Right ventricle myocardium superior (tissue), 1 donor: ENCODE measurements around the gene ACTRT2. TPM values are rescaled to one million over a fixed set of nuclear protein-coding genes. Genes with fewer than 3 reads are reported as not detected.

Source experiments
- ATAC-seq: fragments of 200-7000 bp; cut with Tn5 transposase; one replicate; pipeline ENCODE4 v1.9.1; 2020; ENCODE audit warnings: mild to moderate bottlenecking; ENCODE audit not compliant: poor library complexity
- DNase-seq: peaks from one replicate; pipeline ENCODE4 v3.0.0-alpha.2; 2020
- intact Hi-C: fragments of 100-400 bp; cut with DNase I; formaldehyde crosslinking; loops from one replicate; pipeline ENCODE4 v1.11.2; 2022
- total RNA-seq: library from RNA; stranded (reverse); fragmentation: NEBNext Ultra II Directional; extraction: Animal tissue kit (Norgen Biotek cat#: 25700); gene quantifications from one replicate; pipeline ENCODE4 v1.2.1, GENCODE V29; 2021
- donor health status: DM: no; HTN: yes; CAD: no; lungs with severe emphysema.

Gene ACTRT2
- total RNA-seq, 1 donor from 2014 or later: not detected

DNA sequence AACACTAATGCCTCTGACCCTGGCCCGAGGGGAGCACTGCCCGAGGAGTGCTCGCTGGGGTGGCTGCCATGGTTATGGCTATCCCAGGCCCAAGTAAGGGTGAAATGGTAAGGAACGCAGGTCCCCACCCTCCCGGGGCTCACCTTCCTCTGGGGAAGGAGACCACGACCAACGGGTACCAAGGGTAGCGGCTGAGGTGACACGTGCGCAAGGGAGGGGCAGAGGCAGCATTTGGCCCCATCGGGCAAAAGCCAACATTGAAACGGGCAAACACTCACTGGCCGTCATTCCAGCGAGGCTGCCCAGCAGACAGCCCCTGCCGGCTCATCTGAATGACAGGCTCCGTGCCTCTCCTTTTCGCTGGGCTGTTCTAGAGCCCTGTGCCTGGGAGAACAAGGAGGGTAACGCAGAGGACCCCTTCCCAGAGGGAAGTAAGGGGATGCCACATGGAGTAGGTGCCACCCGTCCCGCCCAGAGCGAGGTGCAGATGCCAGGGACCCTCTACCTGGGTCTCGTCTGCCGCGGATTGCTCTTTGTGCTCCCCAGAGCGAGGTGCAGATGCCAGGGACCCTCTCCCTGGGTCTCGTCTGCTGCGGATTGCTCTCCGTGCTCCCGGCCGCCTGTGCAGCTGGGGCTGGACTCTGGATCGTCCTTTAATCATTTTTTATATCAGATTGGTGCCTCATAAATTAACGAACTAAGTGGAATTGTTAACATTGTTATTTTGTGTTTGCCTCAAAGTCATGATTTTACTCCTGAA lies 16.2 kb downstream of the ACTRT2 start:
- ATAC-seq: no peak
- peak; percentile 36 for DNase-seq
- intact Hi-C loops: no loop called here

DNA sequence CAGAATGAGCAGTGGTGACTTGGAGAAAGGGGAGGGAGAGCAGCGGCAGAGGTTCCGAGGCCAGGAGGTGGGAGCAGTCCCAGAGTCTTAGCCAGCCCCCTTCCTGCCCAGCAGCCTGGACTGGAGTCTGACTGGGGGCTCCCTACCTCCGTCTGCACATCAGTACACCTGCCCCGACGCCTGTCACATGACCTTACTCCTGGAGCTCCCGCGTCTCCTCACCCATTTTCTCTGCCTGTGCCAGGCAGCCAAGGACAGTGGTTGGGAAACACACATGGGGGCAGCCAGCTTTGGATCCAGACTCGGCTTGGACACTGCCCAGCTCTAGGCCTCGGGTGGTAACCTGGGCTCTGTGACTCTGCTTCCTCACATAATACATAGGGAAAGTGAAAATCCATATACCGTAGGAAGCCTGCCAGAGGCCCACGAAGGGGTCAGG lies 16.9 kb downstream of the ACTRT2 start:
- intact Hi-C loops: no loop called here
- DNase-seq: peak; percentile 29
- ATAC-seq: no peak

DNA sequence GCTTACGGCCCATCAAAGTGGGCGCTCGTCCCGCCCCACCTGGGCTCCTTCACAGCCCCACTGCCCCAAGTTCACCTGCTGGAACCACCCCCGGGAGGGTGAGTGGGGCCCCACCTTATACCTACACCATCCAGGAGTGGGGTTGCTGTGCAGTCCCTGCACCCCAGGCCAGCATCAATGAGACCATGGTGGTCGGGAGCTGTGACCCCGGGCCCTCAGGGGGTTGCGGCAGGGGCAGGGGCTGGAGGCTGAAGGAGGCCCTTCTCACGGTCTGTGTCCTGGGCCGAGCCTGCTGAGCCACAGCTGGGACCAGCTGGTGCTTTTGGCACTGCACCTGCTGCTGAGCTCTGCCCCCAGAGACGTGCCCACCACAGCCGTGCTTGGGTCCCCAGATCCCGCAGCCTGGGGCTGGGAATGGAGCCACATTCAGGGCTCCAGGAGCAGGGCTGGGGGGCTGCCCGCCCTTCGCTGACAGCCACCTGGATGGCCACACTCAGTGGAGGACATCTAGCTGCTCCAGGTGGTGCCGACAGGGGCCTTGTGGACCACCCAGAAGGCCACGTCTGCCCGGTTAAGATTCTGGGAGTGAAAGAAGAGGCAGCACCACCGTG lies 17.4 kb downstream of the ACTRT2 start:
- ATAC-seq (no peak), DNase-seq (peak; percentile 30)
- intact Hi-C loops: no loop called here

DNA sequence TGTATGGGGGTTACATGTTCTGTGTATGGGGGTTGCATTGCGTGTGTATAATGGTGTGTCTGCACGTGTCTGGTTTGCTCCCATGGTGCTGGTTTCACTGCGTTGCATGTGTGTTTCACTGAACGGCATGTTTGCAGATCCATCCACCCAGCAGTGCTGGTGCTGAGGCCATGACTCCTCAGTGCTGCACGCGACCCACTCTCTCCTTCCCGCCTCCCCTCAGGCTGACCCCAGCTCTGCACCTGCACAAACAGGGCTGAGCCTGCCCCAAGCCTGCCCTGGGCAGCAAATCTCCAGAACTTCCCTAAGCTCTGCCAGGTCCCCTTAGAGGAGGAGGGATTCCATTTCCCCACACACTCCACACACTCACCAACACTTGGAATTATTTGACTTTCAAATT lies 18.7 kb downstream of the ACTRT2 start:
- intact Hi-C loops: no loop called here
- ATAC-seq: no peak
- DNase-seq: no peak

DNA sequence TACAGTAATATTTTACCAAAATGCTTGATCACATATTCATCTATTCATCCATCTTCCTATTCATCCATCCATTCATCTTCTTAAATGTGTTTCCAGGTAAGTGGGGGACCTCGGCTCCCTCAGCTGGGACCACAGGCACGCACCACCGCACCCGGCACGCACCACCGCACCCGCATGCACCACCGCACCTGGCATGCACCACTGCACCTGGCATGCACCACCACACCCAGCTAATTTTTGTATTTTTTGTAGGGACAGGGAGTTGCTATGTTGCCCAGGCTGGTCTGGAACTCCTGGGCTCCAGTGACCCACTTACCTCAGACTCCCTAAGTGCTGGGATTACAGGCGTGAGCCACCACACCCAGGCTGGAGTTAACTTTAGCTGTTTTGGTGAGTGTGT lies 21.2 kb downstream of the ACTRT2 start:
- intact Hi-C loops: no loop called here
- DNase-seq: no peak
- no peak for ATAC-seq

DNA sequence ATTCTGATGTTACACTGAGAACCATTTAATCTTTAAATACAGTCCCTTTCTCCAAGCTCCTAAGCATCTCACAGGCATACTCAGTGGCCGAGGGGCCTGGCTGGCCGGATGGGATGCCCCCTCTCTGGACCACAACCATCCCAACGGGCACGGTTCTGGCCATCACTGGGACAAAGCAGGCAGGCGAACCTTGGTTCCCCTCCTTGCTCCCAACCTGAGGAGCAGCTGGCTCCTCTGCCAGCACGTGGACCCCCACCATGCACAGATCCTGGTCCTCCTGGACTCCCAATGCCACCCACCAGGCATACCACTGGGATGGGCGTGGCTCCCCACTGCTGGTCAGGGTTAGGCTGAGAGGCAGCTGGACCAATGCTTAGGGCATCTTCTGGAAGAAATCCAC lies 27.9 kb downstream of the ACTRT2 start:
- ATAC-seq (no peak), DNase-seq (no peak)
- intact Hi-C loops: no loop called here

DNA sequence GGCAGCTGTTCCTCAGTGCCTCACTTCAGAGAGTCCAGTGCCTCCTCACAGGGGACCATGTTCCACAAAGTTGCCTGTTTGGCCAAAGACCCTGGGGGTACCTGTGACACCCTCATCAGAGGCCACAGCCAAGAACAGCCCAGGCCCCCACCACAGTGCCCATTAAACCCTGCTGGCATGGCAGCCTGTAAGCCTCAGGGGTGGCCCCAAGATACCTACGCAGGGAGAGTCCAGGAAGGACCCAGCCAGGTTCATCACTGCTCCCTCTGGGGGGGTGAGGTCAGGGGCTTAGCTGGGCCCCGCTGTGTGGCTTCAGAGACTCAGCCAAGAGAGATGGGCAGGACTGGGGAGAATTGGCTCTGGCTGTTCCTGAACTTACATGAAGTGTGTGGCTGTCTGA lies 28.6 kb downstream of the ACTRT2 start:
- DNase-seq: no peak
- intact Hi-C loops: no loop called here
- ATAC-seq: no peak

DNA sequence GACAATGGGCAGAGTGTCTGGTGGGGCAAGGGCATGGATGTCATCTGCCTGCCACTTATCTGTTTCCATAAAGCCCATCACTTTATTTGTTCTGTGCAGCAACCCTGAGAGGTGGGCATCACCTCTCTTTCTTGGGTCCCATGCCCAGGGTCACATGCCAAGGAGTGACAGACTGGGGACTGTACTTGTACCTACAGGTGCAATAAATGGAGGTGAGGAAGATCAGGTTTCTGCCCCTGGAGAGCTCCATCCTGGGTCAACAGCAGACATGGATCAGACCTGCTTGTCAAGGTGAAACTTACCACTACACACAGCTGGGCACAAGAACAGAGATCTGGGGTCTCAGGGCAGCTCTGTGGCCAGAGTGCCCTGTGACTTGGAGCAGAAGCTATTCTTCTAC lies 29.3 kb downstream of the ACTRT2 start:
- intact Hi-C loops: no loop called here
- no peak for ATAC-seq

DNA sequence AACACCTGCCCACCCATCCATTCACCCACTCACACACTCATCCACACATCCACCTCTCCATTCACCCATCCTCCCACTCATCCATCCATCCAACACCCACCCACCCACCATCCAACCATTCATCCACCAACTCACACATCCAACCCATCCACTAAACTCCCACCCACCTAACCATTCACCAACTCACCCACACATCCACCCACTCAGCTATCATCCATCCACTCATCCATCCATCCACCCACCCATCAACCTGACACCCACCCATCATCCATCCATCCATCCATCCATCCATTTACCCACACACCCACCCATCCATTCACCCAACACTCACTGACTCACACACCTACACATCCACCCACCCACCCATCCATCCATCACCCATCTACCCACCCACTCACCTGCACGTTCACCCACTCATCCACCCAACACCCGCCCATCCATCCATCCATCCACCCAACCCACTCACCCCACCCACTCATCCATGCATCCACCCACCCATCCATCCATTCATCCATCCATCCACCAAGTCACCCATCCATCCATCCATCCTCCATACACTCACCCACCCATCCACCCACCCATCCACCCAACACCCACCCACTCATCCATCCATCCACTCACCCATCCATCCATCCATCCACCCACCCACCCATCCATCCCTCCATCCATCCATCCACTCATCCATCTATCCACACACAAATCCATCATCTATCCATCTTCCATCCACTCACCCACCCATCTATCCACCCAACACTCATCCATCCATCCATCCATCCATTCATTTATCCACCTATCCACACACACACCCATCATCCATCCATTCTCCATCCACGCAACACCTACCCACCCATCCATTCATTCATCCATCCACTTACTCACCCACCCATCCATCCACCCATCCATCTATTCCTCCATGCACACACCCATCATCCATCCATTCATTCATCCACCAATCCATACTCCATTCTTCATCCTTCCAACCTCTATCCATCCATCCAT lies 30.3 kb downstream of the ACTRT2 start:
- DNase-seq: no peak
- intact Hi-C loops: no loop called here
- ATAC-seq: no peak

More for the DNA sequence above, 29.3 kb downstream of the ACTRT2 start:
- DNase-seq: no peak

DNA sequence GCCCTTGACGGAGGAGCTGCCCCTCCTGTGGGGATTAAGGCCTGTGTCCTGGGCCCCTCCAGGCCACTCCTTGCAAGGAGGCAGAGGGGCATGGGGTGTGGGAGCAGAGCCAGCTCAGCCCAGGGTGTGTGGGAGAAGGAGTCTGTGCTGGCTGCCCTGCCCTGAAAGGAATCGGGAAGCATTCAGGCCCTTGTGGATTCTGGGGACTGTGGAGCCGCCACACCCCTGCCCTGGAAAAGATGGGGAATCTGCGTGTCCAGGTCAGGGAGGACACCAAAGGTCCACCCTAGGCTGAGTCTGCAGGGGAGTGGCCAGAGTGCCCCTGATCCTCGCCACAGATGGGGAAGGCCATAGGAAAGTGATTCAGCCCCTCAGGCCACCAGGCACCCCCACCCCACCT lies 31.2 kb downstream of the ACTRT2 start:
- DNase-seq: no peak
- intact Hi-C loops: no loop called here
- no peak for ATAC-seq

DNA sequence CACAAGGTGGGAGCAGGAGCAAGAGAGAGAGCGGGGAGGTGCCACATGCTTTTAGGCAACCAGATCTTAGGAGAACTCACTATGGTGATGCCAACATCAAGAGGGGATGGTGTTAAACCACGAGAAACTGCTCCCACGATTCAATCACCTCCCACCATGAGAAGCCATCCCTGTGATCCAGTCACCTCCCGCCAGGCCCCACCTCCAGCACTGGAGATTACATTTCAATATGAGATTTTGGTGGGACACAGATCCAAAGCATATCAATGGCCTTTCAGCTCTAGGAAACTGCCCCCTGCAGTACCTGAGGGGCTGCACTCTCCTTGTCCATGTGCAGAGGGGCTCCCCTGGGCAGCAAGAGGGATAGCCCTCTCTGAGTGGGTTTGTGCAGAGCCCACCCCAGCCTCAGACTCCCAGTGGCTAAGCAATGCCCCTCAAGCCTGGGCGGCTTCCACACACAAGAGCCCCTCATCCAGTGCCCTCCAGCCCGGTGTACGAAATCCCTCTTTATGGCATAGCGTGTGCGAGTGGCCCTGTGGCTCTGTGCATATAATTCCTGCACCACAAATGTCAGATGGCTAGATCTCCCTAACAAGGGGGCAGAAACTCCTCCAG lies 32.2 kb downstream of the ACTRT2 start:
- ATAC-seq (no peak), DNase-seq (no peak)
- intact Hi-C loops: no loop called here

DNA sequence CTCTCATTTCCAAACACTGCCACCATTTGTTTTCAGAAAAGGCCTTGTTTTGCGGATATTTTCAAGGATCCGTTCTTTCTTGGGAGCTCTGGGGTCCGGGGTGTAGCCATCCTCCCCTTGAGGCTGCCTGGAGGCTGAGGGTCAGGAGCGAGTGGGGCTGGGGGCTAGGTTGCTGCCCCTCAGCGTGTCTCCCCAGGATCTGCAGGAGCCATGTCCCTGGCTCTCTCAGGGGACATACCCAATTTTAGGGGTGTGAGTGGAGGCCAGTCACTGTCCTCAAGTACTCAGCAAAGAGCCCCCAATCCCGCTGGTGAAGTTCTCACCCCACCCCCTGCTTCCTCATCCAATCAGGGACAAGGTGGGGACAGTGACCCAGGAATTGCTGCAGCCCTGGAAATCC lies 32.7 kb downstream of the ACTRT2 start:
- intact Hi-C loops: no loop called here
- no peak for DNase-seq
- no peak for ATAC-seq

DNA sequence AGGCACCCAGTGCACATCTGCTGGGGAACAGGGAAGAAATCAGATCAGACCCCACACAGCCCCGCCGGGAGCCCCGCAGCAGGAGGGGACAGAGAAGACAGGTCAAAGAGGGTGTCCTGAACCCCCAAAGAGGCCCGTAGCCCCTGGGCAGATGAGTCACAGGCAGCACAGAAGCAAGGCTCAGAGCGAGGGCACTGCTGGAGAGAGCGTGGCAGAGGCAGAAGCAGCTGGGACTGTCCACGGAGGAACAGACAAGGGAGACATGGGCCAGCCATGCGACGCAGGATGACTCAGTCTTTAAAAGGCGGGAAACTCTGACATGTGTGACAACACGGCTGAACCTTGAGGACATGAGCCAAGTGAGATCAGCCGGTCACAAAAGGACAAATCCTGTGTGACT lies 33.2 kb downstream of the ACTRT2 start:
- intact Hi-C loops: no loop called here
- DNase-seq (no peak), ATAC-seq (no peak)

DNA sequence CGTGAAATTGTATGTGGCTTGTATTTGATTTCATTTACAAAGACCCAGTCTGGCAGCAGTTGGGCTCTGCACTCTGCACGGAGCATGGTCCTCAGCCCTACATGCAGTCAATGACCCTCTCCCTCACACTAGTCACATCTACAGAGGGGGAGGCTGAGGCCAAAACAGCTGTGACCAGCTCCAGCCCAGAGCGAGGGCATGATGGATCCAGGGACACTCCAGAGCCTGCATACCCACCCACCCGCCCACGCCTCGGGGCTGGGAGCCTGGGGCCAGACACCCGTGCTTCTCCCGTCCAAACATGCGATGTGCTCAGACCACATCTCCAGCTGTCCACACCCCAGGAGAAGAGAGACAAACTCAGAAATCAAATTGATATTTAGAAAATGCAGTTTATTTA lies 33.8 kb downstream of the ACTRT2 start:
- DNase-seq (no peak), ATAC-seq (no peak)
- intact Hi-C loops: no loop called here

DNA sequence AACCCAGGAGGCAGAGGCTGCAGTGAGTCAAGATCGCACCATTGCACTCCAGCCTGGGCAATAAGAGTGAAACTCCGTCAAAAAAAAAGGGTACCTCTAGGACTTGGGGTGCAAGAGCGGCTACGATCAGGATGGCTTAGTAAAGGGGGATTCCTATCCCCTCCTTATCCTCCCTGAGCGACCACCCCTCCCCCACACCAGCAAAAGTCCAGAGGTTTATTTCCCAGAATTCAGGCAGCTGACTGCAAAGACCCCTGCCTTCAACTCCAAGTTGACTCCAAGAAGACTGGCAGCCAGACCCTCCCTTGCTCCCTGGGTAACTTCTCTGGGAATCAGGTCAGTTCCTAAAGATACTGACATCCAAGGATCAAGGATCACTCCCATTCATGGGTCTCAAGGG lies 35.4 kb downstream of the ACTRT2 start:
- DNase-seq (no peak), ATAC-seq (no peak)
- intact Hi-C loops: no loop called here

DNA sequence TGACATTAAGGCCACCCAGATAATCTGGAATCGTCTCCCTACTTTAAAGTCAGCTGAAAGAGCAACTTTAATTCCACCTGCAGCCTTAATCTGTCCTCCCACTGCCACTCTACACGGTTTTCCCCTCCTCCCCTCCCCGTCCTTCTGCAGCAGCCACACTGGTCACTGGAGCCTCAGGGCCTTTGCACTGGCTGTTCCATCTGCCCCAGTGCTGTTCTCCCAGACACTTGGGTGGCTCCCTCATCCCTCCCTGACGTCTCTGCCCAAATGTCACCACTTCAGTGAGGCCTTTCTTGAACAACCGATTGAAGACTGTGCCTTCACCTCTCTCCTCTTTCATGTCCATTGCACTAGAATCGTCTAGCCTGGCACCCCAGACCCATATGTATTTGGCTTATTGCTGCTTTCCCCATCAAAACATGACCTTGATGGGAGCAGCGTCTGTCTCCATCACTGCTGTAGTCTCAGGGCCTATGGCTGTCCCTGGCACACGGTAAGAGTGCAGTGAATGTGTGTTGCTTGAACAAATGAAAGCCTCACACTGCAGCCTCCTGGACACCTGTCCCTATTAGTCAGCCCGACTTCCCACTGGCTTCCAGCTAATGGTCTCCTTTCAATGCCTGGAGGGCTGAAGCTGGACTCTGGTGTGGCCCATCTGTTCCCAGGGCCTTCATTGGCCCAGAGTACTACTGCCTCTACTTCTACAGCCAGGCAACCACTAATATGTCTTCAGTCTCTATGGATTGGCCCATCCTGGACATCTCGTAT lies 37.2 kb downstream of the ACTRT2 start:
- DNase-seq (no peak), ATAC-seq (no peak)
- intact Hi-C loops: no loop called here

DNA sequence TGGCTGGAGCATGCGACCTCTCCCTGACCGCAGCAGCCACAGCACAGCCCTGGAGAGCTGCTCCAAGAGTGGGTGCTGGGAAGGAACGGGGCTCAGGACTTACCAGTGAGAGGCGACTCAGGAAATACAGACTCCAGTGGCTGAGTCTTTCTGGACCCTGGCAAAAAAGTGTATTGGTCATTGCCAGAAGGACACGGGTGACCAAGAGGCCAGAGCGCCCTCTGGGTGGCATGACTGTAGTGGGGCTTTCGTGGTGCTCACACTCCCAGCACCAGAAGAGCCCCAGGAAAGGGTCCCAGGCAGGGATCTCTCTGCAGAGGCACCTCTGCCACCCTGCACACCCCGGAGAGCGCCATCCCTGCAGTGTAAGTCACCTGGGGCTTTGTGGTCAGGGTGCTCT lies 38.9 kb downstream of the ACTRT2 start:
- ATAC-seq: no peak

More for the DNA sequence above, 38.9 kb downstream of the ACTRT2 start:
- DNase-seq: no peak
- intact Hi-C loops: loop anchor here (10.0 kb wide), 1 partner anchor 225 kb away; no protein-coding TSS in a partner anchor
